GM12892 (cell line): ENCODE data around the gene FN3K.
A peak's percentile ranks its signal among the peaks of the same experiment; 100 is the strongest.
"Not testable (repeated sequence)": the region's sequence is repeated elsewhere in the genome, so short reads cannot be mapped to it uniquely, and the experiment has no call there.

Experiments used
- DNase-seq: peaks from one replicate; pipeline ENCODE4 v3.0.0; 2011; ENCODE audit not compliant: insufficient read length
- FAIRE-seq: peaks from 2 replicates; lab custom pipeline; 2011; peaks lifted over from hg19 to GRCh38; lab: Jason Lieb, UNC
- POLR2A ChIP-seq: IDR thresholded peaks from 2 replicates; pipeline ENCODE4 v1.6.1; 2011; ENCODE audit warnings: low read depth, low read length, control low read depth
- POLR2AphosphoS5 ChIP-seq: IDR thresholded peaks from 2 replicates; pipeline ENCODE4 v1.6.1; 2011; ENCODE audit warnings: low read depth, low read length, control low read depth
- TAF1 ChIP-seq: IDR thresholded peaks from 2 replicates; pipeline ENCODE4 v1.6.1; 2011; ENCODE audit warnings: low read depth, mild to moderate bottlenecking, control low read depth, low read length, borderline replicate concordance

FN3K gene

GRCh38 chr17:82769041-82769440, 33.6 kb downstream of the FN3K start:
- TF ChIP-seq POLR2AphosphoS5 = no peak
- no peak for TF ChIP-seq TAF1
- no peak for TF ChIP-seq POLR2A
- no peak for FAIRE-seq

GRCh38 chr17:82772026-82772425, 36.6 kb downstream of the FN3K start:
- no peak for DNase-seq
- TF ChIP-seq POLR2AphosphoS5 (no peak), TAF1 (no peak), POLR2A (no peak)
- no peak for FAIRE-seq

More at GRCh38 chr17:82769041-82769440, 33.6 kb downstream of the FN3K start:
- no peak for DNase-seq

GRCh38 chr17:82774456-82774855, 39.0 kb downstream of the FN3K start:
- FAIRE-seq, DNase-seq: not testable (repeated sequence)

GRCh38 chr17:82775001-82775823, 39.8 kb downstream of the FN3K start:
- peak; percentile 70 for FAIRE-seq
- DNase-seq = peak; percentile 63
- TF ChIP-seq POLR2A = no peak
- no peak for TF ChIP-seq POLR2AphosphoS5
- no peak for TF ChIP-seq TAF1

GRCh38 chr17:82776454-82776853, 41.0 kb downstream of the FN3K start:
- FAIRE-seq (no peak), DNase-seq (no peak)
- TF ChIP-seq POLR2A (no peak), POLR2AphosphoS5 (no peak), TAF1 (no peak)

- not testable (repeated sequence) for FAIRE-seq
These were observed 42.5 kb downstream of the FN3K start for GRCh38 chr17:82777778-82778375.

GRCh38 chr17:82779541-82779940, 44.1 kb downstream of the FN3K start:
- FAIRE-seq = no peak
- no peak for TF ChIP-seq POLR2AphosphoS5
- no peak for TF ChIP-seq TAF1
- no peak for TF ChIP-seq POLR2A
- no peak for DNase-seq

More at GRCh38 chr17:82777778-82778375, 42.5 kb downstream of the FN3K start:
- not testable (repeated sequence) for DNase-seq

- TF ChIP-seq POLR2A (no peak), POLR2AphosphoS5 (no peak), TAF1 (no peak)
- DNase-seq = no peak
- FAIRE-seq = no peak
These were observed 44.8 kb downstream of the FN3K start for GRCh38 chr17:82780195-82780594.

- no peak for DNase-seq
- FAIRE-seq = no peak
These were observed 45.8 kb downstream of the FN3K start for GRCh38 chr17:82780971-82781893.

GRCh38 chr17:82781894-82782274, 46.5 kb downstream of the FN3K start:
- peak; percentile 85 for FAIRE-seq
- TF ChIP-seq POLR2AphosphoS5 (no peak), TAF1 (no peak), POLR2A (no peak)
- DNase-seq = peak; percentile 96

More at GRCh38 chr17:82780971-82781893, 45.8 kb downstream of the FN3K start:
- no peak for TF ChIP-seq POLR2A
- TF ChIP-seq TAF1 = no peak
- no peak for TF ChIP-seq POLR2AphosphoS5

- FAIRE-seq = no peak
- TF ChIP-seq POLR2A = no peak
- no peak for TF ChIP-seq POLR2AphosphoS5
- no peak for TF ChIP-seq TAF1
- no peak for DNase-seq
These were observed 47.3 kb downstream of the FN3K start for GRCh38 chr17:82782657-82783207.
